Erythroblast (primary cell): ENCODE results near the gene SLC6A9.

Experiments used
- GATA1 ChIP-seq: IDR thresholded peaks from 2 replicates; pipeline ENCODE4 v1.6.1; 2011; ENCODE audit warnings: low read depth, mild to moderate bottlenecking, control low read depth, low read length, moderate library complexity
- POLR2A ChIP-seq: IDR thresholded peaks from 2 replicates; pipeline ENCODE4 v1.6.1; 2011; ENCODE audit warnings: mild to moderate bottlenecking, low read length

DNA sequence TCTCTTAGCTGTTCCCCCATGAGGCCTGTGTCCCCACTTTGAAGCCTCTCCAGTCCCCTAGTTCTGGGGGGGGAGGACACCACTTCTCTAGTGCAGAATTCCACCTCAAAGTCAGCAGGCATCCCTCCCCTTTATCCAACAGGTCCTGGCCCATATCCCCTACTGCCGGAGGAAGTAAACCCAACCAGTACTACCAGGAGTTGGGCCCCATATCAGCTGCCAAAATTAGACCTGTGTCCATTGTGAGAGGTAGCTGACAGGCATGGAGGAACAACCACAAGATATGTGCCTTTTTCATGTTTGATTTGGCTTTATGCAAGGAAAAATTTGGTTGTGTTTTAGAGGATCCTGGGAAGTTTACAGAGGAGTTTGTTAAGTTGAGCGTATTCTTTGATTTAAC, 22.1 kb upstream of the SLC6A9 start:
- TF ChIP-seq POLR2A, result no peak
- no peak for TF ChIP-seq GATA1
